Activated B cell treated with CpG ODN at 0.5 μM for 24 hours (primary cell): ENCODE data around the gene NHSL1. TPM values are rescaled to one million over a fixed set of nuclear protein-coding genes. Genes with fewer than 3 reads are reported as not detected.

Experiments
- ATAC-seq: fragments of 200-7000 bp; cut with Tn5 transposase; one replicate; pipeline ENCODE4 v1.10.0; 2021; ENCODE audit warnings: low read depth, mild to moderate bottlenecking, moderate library complexity
- CTCF ChIA-PET: fragments of 350-600 bp; sonication (Branson Sonifier 250); formaldehyde crosslinking; loops from one replicate; lab custom pipeline; 2021; ENCODE audit warnings: antibody characterized with exemption; lab: Charles Lee
- POLR2A ChIA-PET: fragments of 350-600 bp; sonication (Branson Sonifier 250); formaldehyde crosslinking; loops from one replicate; lab custom pipeline; 2021; ENCODE audit warnings: antibody characterized with exemption; lab: Charles Lee
- DNase-seq: peaks from one replicate; pipeline ENCODE4 v3.0.0; 2022
- H3K27ac Mint-ChIP-seq: one replicate; pipeline ENCODE4 v1.8.0; 2020; ENCODE audit warnings: mixed read lengths
- H3K27me3 Mint-ChIP-seq: one replicate; pipeline ENCODE4 v1.8.0; 2021; ENCODE audit warnings: mixed read lengths
- H3K36me3 Mint-ChIP-seq: one replicate; pipeline ENCODE4 v1.8.0; 2021; ENCODE audit warnings: low read depth, mixed read lengths
- H3K4me1 Mint-ChIP-seq: one replicate; pipeline ENCODE4 v1.8.0; 2021; ENCODE audit warnings: mixed read lengths
- H3K4me3 Mint-ChIP-seq: one replicate; pipeline ENCODE4 v1.8.0; 2020; ENCODE audit warnings: mild to moderate bottlenecking, mixed read lengths
- H3K9me3 Mint-ChIP-seq: one replicate; pipeline ENCODE4 v1.8.0; 2020; ENCODE audit warnings: mixed read lengths
- intact Hi-C: fragments of 100-400 bp; cut with micrococcal nuclease; formaldehyde crosslinking; loops from one replicate; pipeline ENCODE4 v1.15.1; 2024
- total RNA-seq: library from RNA; stranded (reverse); gene quantifications from 2 replicates; pipeline ENCODE4 v1.2.3, GENCODE V29; 2022
- TF ChIP-seq, protein P1 (sequence below): fragments of 200-600 bp; IDR thresholded peaks from one replicate; pipeline ENCODE4 v1.8.0; 2022; ENCODE audit warnings: antibody characterized with exemption, mild to moderate bottlenecking

NHSL1 gene
- total RNA-seq, 1 donor from 2014 or later = 1.4 TPM

DNA sequence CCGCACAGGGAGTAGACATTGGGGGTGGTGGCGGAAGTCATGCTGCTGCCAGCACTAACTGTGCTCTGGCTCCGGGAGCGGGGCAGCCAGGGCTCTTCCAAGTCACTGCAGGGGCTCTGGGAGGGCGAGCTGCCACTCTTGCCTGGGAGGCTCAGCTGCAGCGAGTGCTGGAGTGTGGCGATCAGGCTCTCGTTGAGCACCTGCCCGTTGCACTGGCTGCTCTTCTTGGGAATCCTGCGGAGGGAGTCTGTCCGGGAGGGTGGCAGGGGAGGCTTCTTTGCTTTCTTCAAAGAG lies 67.3 kb downstream of the NHSL1 start:
- ATAC-seq (no peak), DNase-seq (no peak)
- TF ChIP-seq, protein P1, sequence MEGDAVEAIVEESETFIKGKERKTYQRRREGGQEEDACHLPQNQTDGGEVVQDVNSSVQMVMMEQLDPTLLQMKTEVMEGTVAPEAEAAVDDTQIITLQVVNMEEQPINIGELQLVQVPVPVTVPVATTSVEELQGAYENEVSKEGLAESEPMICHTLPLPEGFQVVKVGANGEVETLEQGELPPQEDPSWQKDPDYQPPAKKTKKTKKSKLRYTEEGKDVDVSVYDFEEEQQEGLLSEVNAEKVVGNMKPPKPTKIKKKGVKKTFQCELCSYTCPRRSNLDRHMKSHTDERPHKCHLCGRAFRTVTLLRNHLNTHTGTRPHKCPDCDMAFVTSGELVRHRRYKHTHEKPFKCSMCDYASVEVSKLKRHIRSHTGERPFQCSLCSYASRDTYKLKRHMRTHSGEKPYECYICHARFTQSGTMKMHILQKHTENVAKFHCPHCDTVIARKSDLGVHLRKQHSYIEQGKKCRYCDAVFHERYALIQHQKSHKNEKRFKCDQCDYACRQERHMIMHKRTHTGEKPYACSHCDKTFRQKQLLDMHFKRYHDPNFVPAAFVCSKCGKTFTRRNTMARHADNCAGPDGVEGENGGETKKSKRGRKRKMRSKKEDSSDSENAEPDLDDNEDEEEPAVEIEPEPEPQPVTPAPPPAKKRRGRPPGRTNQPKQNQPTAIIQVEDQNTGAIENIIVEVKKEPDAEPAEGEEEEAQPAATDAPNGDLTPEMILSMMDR = no peak
- H3K4me3 Mint-ChIP-seq = no peak overlapping the region
- no peaks in the 10 kb centered on the region for H3K36me3 Mint-ChIP-seq
- no peaks in the 10 kb centered on the region for H3K9me3 Mint-ChIP-seq
- H3K27me3 Mint-ChIP-seq = peaks cover 3% of the 10 kb centered on the region
- H3K27ac Mint-ChIP-seq = no peak overlapping the region
- intact Hi-C loops = no loop called here
- ChIA-PET POLR2A (no interaction called here), CTCF (interaction anchor here (5.6 kb wide), 1 partner anchor 85 kb away, joined by 70 read pairs; no protein-coding TSS in a partner anchor)
- H3K4me1 Mint-ChIP-seq = peaks cover 6% of the 10 kb centered on the region

DNA sequence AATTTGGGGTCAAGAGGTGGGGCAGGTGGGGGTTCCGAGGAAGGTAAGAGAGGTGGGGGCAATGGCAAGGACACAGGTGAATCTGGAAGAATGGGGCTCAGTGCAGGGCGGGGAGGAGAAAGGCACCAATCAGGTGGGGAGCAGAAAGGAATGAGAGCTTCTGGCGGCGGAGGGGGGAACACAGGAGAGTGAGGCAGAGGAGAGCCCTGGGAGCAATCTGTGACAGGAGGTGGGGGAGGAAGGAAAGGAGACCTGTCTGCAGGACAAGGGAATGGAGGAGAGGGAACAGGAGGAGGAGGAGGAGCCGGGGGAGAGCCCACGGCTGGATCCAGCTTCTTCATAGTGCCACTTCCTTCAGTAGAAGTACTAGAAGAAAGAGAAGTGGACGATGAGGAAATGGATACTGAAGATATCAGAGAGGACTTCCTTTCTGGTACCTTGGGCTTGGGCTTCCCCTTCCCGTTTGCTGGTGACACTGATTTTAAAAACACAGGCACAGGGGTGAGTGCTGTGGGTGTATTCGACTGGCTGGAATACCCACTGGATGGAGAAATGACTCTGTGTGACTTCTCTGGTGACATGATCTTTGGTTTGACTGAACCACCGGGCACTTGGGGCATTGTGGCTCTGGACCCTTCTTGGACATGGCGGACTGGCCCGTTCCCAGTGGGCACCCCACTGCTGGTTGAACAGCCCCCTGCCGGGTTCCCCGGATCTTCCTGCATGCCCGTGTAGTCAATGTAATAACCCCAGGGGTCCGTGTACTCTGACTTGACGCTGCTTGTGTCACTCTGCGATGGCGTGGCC lies 67.8 kb downstream of the NHSL1 start:
- Mint-ChIP-seq H3K4me3 (no peak overlapping the region), H3K36me3 (no peaks in the 10 kb centered on the region), H3K4me1 (peaks cover 6% of the 10 kb centered on the region), H3K9me3 (no peaks in the 10 kb centered on the region), H3K27ac (no peak overlapping the region), H3K27me3 (peaks cover 3% of the 10 kb centered on the region)
- intact Hi-C loops = no loop called here
- peak; percentile 18 for ATAC-seq
- ChIA-PET CTCF (interaction anchor here (0.9 to 6.3 kb wide), 3 partner anchors 79 to 336 kb away, joined by 3 to 70 read pairs (median 59); no protein-coding TSS in a partner anchor), POLR2A (no interaction called here)
- TF ChIP-seq, protein P1 = no peak
- no peak for DNase-seq

DNA sequence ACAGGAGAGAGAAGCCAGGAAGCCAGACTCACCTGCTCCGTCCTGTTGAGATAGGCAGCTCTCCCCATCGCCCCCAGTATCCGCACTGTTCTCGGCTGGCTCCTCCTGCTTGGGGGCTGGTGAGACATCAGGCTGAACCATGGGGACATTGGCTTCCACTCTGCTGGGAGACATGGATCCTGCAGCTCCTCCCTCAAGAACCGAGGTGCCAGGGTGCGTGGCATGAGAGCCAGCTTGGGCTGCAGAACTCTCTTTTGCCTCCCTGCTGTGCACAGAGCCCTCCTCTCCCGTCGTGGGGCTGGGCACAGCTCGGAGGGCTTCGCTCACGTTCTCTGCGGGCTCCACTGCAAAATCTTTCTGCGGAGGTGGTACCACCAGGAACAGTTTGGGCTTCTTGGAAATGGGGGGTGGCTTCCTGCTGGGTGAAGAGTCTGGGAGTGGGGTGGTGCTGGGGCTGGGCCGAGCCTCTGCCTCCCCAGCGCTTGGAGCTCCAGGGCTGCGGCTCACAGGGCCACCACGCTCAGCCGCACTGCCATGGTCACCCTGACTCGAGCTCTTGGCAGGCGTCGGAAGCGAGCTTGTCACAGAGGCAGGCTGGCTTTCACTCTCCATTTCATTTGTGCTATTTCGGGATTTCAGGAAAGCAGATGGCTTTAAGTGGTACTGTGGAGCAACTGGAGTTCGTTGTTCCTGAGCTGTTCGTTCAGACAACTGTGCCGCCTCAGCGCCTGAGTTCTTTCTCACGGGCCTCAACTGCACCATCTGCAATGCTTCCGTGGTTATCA lies 68.7 kb downstream of the NHSL1 start:
- Mint-ChIP-seq H3K4me3 (no peak overlapping the region), H3K27me3 (peaks cover 3% of the 10 kb centered on the region), H3K4me1 (peaks cover 6% of the 10 kb centered on the region), H3K9me3 (no peaks in the 10 kb centered on the region), H3K27ac (no peak overlapping the region), H3K36me3 (no peaks in the 10 kb centered on the region)
- no peak for DNase-seq
- CTCF ChIA-PET = interaction anchor here (0.9 to 6.3 kb wide), 7 partner anchors 18 to 337 kb away, joined by 3 to 70 read pairs (median 8); no protein-coding TSS in a partner anchor
- TF ChIP-seq, protein P1 = no peak
- POLR2A ChIA-PET = interaction anchor here (0.6 kb wide), 1 partner anchor 648 kb away, joined by 11 read pairs; no protein-coding TSS in a partner anchor
- no peak for ATAC-seq
- intact Hi-C loops = no loop called here

DNA sequence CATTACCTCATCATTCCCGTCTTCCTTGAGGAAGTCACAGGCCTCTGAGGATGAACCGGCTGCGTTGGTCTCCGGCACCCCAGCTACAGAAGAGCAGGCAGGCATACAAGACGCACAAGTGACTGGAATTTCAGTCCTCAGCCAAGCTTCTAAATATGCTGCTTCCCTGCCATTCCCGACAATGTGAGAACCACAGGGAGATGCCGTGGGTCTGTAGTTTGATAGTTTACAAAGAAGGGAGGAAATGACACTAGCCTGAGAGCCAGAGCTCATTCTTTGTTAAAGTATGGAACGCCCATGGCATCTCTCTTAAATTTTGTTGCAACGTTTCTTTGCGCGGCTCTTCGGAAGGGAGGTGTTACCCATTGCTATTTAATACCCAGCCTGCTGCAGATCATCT lies 69.5 kb downstream of the NHSL1 start:
- Mint-ChIP-seq H3K27ac (no peak overlapping the region), H3K36me3 (no peaks in the 10 kb centered on the region), H3K27me3 (peaks cover 3% of the 10 kb centered on the region), H3K4me3 (no peak overlapping the region), H3K9me3 (no peaks in the 10 kb centered on the region), H3K4me1 (peaks cover 6% of the 10 kb centered on the region)
- intact Hi-C loops = loop anchor here (1.0 kb wide), 5 partner anchors 80 to 337 kb away; no protein-coding TSS in a partner anchor
- ATAC-seq (no peak), DNase-seq (no peak)
- ChIA-PET POLR2A (interaction anchor here (0.6 kb wide), 1 partner anchor 649 kb away, joined by 11 read pairs; no protein-coding TSS in a partner anchor), CTCF (interaction anchor here (0.9 to 6.3 kb wide), 11 partner anchors 19 to 315 kb away, joined by 3 to 70 read pairs (median 5); no protein-coding TSS in a partner anchor)
- TF ChIP-seq, protein P1 = no peak
